HepG2 (cell line): ENCODE results near the gene DYRK2. TPM values are rescaled to one million over a fixed set of nuclear protein-coding genes. Genes with fewer than 3 reads are reported as not detected.

Source experiments
- AKAP8 ChIP-seq: sonication (generic); formaldehyde crosslinking; IDR thresholded peaks from 2 replicates; pipeline ENCODE4 v1.5.1; 2020; ENCODE audit warnings: mild to moderate bottlenecking, missing genetic modification reagents
- ASH2L ChIP-seq: fragments of 300-600, 200-600 bp; sonication (generic); IDR thresholded peaks from 2 replicates; pipeline ENCODE4 v1.7.0; 2017; ENCODE audit warnings: low read depth, mild to moderate bottlenecking, moderate library complexity, mixed read lengths, low read length; ENCODE audit not compliant: insufficient read length
- CSRNP2 ChIP-seq: sonication (generic); formaldehyde crosslinking; conservative IDR thresholded peaks from 2 replicates; pipeline ENCODE4 v1.8.0; 2022; ENCODE audit warnings: low read depth, missing genetic modification reagents
- DRAP1 ChIP-seq: IDR thresholded peaks from 2 replicates; pipeline ENCODE4 v1.6.1; 2016; ENCODE audit warnings: missing genetic modification reagents, missing compliant biosample characterization
- FIP1L1 ChIP-seq: fragments of 200-400 bp; formaldehyde crosslinking; IDR thresholded peaks from 2 replicates; pipeline ENCODE4 v1.6.1; 2018; ENCODE audit warnings: low read depth, mild to moderate bottlenecking, low read length, moderate library complexity, borderline replicate concordance; ENCODE audit not compliant: insufficient read depth
- FLYWCH1 ChIP-seq: sonication (generic); formaldehyde crosslinking; IDR thresholded peaks from 2 replicates; pipeline ENCODE4 v1.8.1; 2023; ENCODE audit warnings: mild to moderate bottlenecking, missing genetic modification reagents
- HIC2 ChIP-seq: sonication (generic); formaldehyde crosslinking; IDR thresholded peaks from 2 replicates; pipeline ENCODE4 v1.9.0; 2022; ENCODE audit warnings: low read depth, missing genetic modification reagents
- JUNB ChIP-seq: sonication (generic); formaldehyde crosslinking; IDR thresholded peaks from 2 replicates; pipeline ENCODE4 v1.8.0; 2022; ENCODE audit warnings: missing genetic modification reagents, mild to moderate bottlenecking, borderline replicate concordance
- KDM4B ChIP-seq: sonication (generic); formaldehyde crosslinking; IDR thresholded peaks from 2 replicates; pipeline ENCODE4 v1.4.0; 2020; ENCODE audit warnings: missing genetic modification reagents
- NONO ChIP-seq, 2 experiments: fragments of 450-650 bp in 1 of 2; sonication (generic) in 1 of 2; formaldehyde crosslinking in 1 of 2; IDR thresholded peaks in 1 of 2; conservative IDR thresholded peaks in 1 of 2; 2 replicates each; pipeline versions ENCODE4 v1.6.1 to v1.8.0; 2017 to 2022; ENCODE audit warnings: mild to moderate bottlenecking in 1 of 2, missing genetic modification reagents in 1 of 2, moderate library complexity in 1 of 2
- PATZ1 ChIP-seq: sonication (generic); formaldehyde crosslinking; IDR thresholded peaks from 2 replicates; pipeline ENCODE4 v1.4.0; 2020; ENCODE audit warnings: missing genetic modification reagents
- RORA ChIP-seq: sonication (generic); formaldehyde crosslinking; IDR thresholded peaks from 2 replicates; pipeline ENCODE4 v1.5.0; 2020; ENCODE audit warnings: mild to moderate bottlenecking, missing genetic modification reagents, moderate library complexity
- SETDB1 ChIP-seq: sonication (generic); formaldehyde crosslinking; IDR thresholded peaks from 2 replicates; pipeline ENCODE4 v1.5.1; 2020; ENCODE audit warnings: missing genetic modification reagents, mild to moderate bottlenecking, borderline replicate concordance
- STAT6 ChIP-seq: sonication (generic); formaldehyde crosslinking; IDR thresholded peaks from 2 replicates; pipeline ENCODE4 v1.4.0; 2020; ENCODE audit warnings: missing genetic modification reagents, mild to moderate bottlenecking, borderline replicate concordance
- TEF ChIP-seq: sonication (generic); formaldehyde crosslinking; IDR thresholded peaks from 2 replicates; pipeline ENCODE4 v1.5.0; 2020; ENCODE audit warnings: missing genetic modification reagents
- ZBTB20 ChIP-seq: sonication (generic); formaldehyde crosslinking; IDR thresholded peaks from 2 replicates; pipeline ENCODE4 v1.8.1; 2023; ENCODE audit warnings: missing genetic modification reagents, low read depth, mild to moderate bottlenecking, borderline replicate concordance
- ZNF12 ChIP-seq: sonication (generic); formaldehyde crosslinking; IDR thresholded peaks from 2 replicates; pipeline ENCODE4 v1.5.0; 2020; ENCODE audit warnings: missing genetic modification reagents
- ZNF431 ChIP-seq: sonication (generic); formaldehyde crosslinking; IDR thresholded peaks from 2 replicates; pipeline ENCODE4 v1.9.0; 2022; ENCODE audit warnings: missing genetic modification reagents, low read depth, mild to moderate bottlenecking, borderline replicate concordance
- ZSCAN20 ChIP-seq: sonication (generic); formaldehyde crosslinking; IDR thresholded peaks from 2 replicates; pipeline ENCODE4 v1.4.0; 2020; ENCODE audit warnings: missing genetic modification reagents, mild to moderate bottlenecking, borderline replicate concordance
- polyA plus RNA-seq, 8 experiments: library from polyadenylated mRNA; depleted of rRNA in 3 of 8; stranded (reverse) in 7 of 8; unstranded in 1 of 8; fragments of >200 nt; fragmentation: Illumina TruSeq in 4 of 8; extraction: Trizol in 4 of 8; gene quantifications; 2 replicates each; pipeline versions ENCODE4 v1.2.1 to v1.2.3, GENCODE V29; 2011 to 2016; ENCODE audit warnings: low read depth in 4 of 8, missing spikeins in 1 of 8, mixed read lengths in 1 of 8; ENCODE audit not compliant: insufficient read depth in 1 of 8
- total RNA-seq, 5 experiments: library from RNA; depleted of rRNA; stranded (reverse); fragments of >200 nt; fragmentation: Illumina TruSeq; extraction: Trizol; gene quantifications; 2 replicates each; pipeline ENCODE4 v1.2.3, GENCODE V29; 2016; ENCODE audit warnings: low read depth in 1 of 5

DYRK2 gene
- total and polyA plus RNA-seq, 2 of the 13 experiments (the other 11 are each of a cell fraction or from before 2014, with no cell fraction given) = 8.2 to 11.5 TPM

GRCh38 chr12:67647799-67648520 lies 585 bp upstream of the DYRK2 start (continued):
- no peak for TF ChIP-seq STAT6 (CRISPR knock-in tag)
- no peak for TF ChIP-seq ZNF431 (CRISPR knock-in tag)
- TF ChIP-seq HIC2 = no peak
- no peak for TF ChIP-seq ZNF12
- no peak for TF ChIP-seq CSRNP2 (CRISPR knock-in tag)
- no peak for TF ChIP-seq ZBTB20
- no peak for TF ChIP-seq SETDB1 (CRISPR knock-in tag)
- no peak for TF ChIP-seq NONO (IDR thresholded peaks at IDR 0.05)
- TF ChIP-seq NONO (CRISPR knock-in tag; conservative IDR thresholded peaks at IDR 0.05) = 0 out of 2 replicates have a peak, but pooled peaks have one; percentile 20
- no peak for TF ChIP-seq JUNB (CRISPR knock-in tag)
- TF ChIP-seq AKAP8 (CRISPR knock-in tag) = no peak
- no peak for TF ChIP-seq KDM4B
- TF ChIP-seq FLYWCH1 = no peak
- no peak for TF ChIP-seq DRAP1 (CRISPR knock-in tag)
- no peak for TF ChIP-seq FIP1L1
- no peak for TF ChIP-seq RORA (CRISPR knock-in tag)
- no peak for TF ChIP-seq ZSCAN20 (CRISPR knock-in tag)
- TF ChIP-seq TEF (CRISPR knock-in tag) = no peak
- no peak for TF ChIP-seq PATZ1
- TF ChIP-seq ASH2L = peak; percentile 64
